Keratinocyte (primary cell): ENCODE results near the gene TRIM27. TPM values are rescaled to one million over a fixed set of nuclear protein-coding genes. Genes with fewer than 3 reads are reported as not detected.

Experiments used
- DNase-seq: peaks from one replicate; pipeline ENCODE4 v3.0.0-alpha.2; 2011; ENCODE audit warnings: low read depth, missing footprints, low spot score
- FAIRE-seq: peaks from 2 replicates; lab custom pipeline; 2011; peaks lifted over from hg19 to GRCh38; lab: Jason Lieb, UNC
- H2AFZ ChIP-seq: 2 replicates; pipeline ENCODE4 v1.6.0; 2012; ENCODE audit warnings: low read length, control low read depth, inconsistent platforms; ENCODE audit not compliant: control insufficient read depth
- H3K27ac ChIP-seq: 2 replicates; pipeline ENCODE4 v1.5.1; 2011; ENCODE audit warnings: low read length; ENCODE audit not compliant: control insufficient read depth, insufficient read depth
- H3K27me3 ChIP-seq: 3 replicates; pipeline ENCODE4 v1.6.0; 2011; ENCODE audit warnings: low read length; ENCODE audit not compliant: control insufficient read depth, insufficient read depth; ENCODE audit errors: extremely low read depth
- H3K36me3 ChIP-seq, 2 experiments: 2 replicates in 1 of 2; 3 replicates in 1 of 2; pipeline ENCODE4 v1.5.1; 2011; ENCODE audit warnings: low read length in 2 of 2, mild to moderate bottlenecking in 1 of 2; ENCODE audit not compliant: control insufficient read depth in 2 of 2, insufficient read depth in 2 of 2; ENCODE audit errors: extremely low read depth in 1 of 2
- H3K4me1 ChIP-seq: 3 replicates; pipeline ENCODE4 v1.5.1; 2011; ENCODE audit warnings: low read length; ENCODE audit not compliant: control insufficient read depth, insufficient read depth; ENCODE audit errors: extremely low read depth
- H3K4me2 ChIP-seq: 3 replicates; pipeline ENCODE4 v1.6.0; 2011; ENCODE audit warnings: low read depth, low read length; ENCODE audit not compliant: control insufficient read depth, insufficient read depth; ENCODE audit errors: extremely low read depth
- H3K4me3 ChIP-seq, 3 experiments: fragments of 200-600 bp in 1 of 3; sonication (generic) in 1 of 3; 2 replicates in 2 of 3; 3 replicates in 1 of 3; pipeline ENCODE4 v1.5.1; 2011 to 2016; ENCODE audit warnings: low read length in 3 of 3, mild to moderate bottlenecking in 3 of 3, control low read depth in 2 of 3, inconsistent platforms in 1 of 3, low read depth in 1 of 3, mixed read lengths in 1 of 3, mixed run types in 1 of 3, moderate library complexity in 1 of 3; ENCODE audit not compliant: control insufficient read depth in 2 of 3, insufficient read depth in 2 of 3; ENCODE audit errors: extremely low read depth in 1 of 3
- H3K79me2 ChIP-seq: 2 replicates; pipeline ENCODE4 v1.6.0; 2012; ENCODE audit warnings: low read length; ENCODE audit not compliant: control insufficient read depth, insufficient read depth
- H3K9ac ChIP-seq: 3 replicates; pipeline ENCODE4 v1.6.0; 2011; ENCODE audit warnings: low read length; ENCODE audit not compliant: control insufficient read depth, insufficient read depth; ENCODE audit errors: extremely low read depth
- H3K9me1 ChIP-seq: 3 replicates; pipeline ENCODE4 v1.6.0; 2011; ENCODE audit warnings: low read length; ENCODE audit not compliant: control insufficient read depth, insufficient read depth; ENCODE audit errors: extremely low read depth
- H3K9me3 ChIP-seq: 2 replicates; pipeline ENCODE4 v1.5.1; 2012; ENCODE audit warnings: low read depth, low read length; ENCODE audit not compliant: control insufficient read depth
- H4K20me1 ChIP-seq: 3 replicates; pipeline ENCODE4 v1.6.0; 2011; ENCODE audit warnings: low read length; ENCODE audit not compliant: control insufficient read depth, insufficient read depth; ENCODE audit errors: extremely low read depth
- CTCF ChIP-seq, 3 experiments: IDR thresholded peaks in 1 of 3; conservative IDR thresholded peaks in 1 of 3; optimal IDR thresholded peaks in 1 of 3; 2 replicates in 2 of 3; 3 replicates in 1 of 3; pipeline versions ENCODE3 to v1.5.1; 2011; ENCODE audit warnings: low read length in 3 of 3, mild to moderate bottlenecking in 3 of 3, moderate library complexity in 2 of 3, control low read depth in 1 of 3, inconsistent platforms in 1 of 3; ENCODE audit not compliant: insufficient read depth in 2 of 3; ENCODE audit errors: extremely low read depth in 1 of 3
- EZH2 ChIP-seq: IDR thresholded peaks from one replicate; pipeline ENCODE4 v1.6.1; 2012; ENCODE audit warnings: inconsistent platforms, mild to moderate bottlenecking, low read length, moderate library complexity
- dilution Hi-C: fragments of 300-500 bp; cut with MboI; formaldehyde crosslinking; loops from one replicate; pipeline ENCODE4 v1.7.0; 2020; ENCODE audit warnings: low sequenced_read_pairs; ENCODE audit not compliant: extremely low pct_ligation_motif_present
- polyA plus RNA-seq, 5 experiments: library from polyadenylated mRNA; depleted of rRNA in 3 of 5; stranded (reverse) in 3 of 5; stranded (forward) in 1 of 5; unstranded in 1 of 5; fragments of >200 nt; gene quantifications; 1 replicate in 1 of 5; 2 replicates in 3 of 5; 3 replicates in 1 of 5; pipeline versions ENCODE4 v1.2.1 to v1.2.3, GENCODE V29; 2011 to 2012; ENCODE audit warnings: missing spikeins in 2 of 5, low read depth in 1 of 5, low replicate concordance in 1 of 5

The TRIM27 gene
- polyA plus RNA-seq, 1 donor (not counting 4 experiments of a cell fraction or from before 2014, with no cell fraction given) = 47.3 TPM

- no peaks in the 10 kb centered on the region for H3K79me2 ChIP-seq
- H3K27ac ChIP-seq = no peak overlapping the region
- H4K20me1 ChIP-seq = no peaks in the 10 kb centered on the region
- no peak overlapping the region for H3K4me2 ChIP-seq
- no peaks in the 10 kb centered on the region for H3K27me3 ChIP-seq
- FAIRE-seq (no peak), DNase-seq (no peak)
- TF ChIP-seq CTCF (optimal IDR thresholded peaks at IDR 0.05 in 1 of 3, IDR thresholded peaks at IDR 0.05 in 1 of 3, conservative IDR thresholded peaks at IDR 0.05 in 1 of 3; ENCODE audit: extremely low read depth in 1 of 3, insufficient read depth in 2 of 3, low read length in 3 of 3) (no peak), EZH2 (no peak)
- H3K36me3 ChIP-seq = no peaks in the 10 kb centered on the region
- H3K9me3 ChIP-seq = no peaks in the 10 kb centered on the region
- H3K4me1 ChIP-seq = peaks cover 3% of the 10 kb centered on the region
- no peak overlapping the region for H2AFZ ChIP-seq
- H3K9me1 ChIP-seq = peaks cover 3% of the 10 kb centered on the region
- H3K4me3 ChIP-seq = no peak overlapping the region
- H3K9ac ChIP-seq = no peak overlapping the region
- dilution Hi-C loops = no loop called here
Measured at GRCh38 chr6:28871335-28872156, 52.2 kb downstream of the TRIM27 start.

GRCh38 chr6:28868873-28869272 lies 54.9 kb downstream of the TRIM27 start:
- FAIRE-seq (no peak), DNase-seq (no peak)
- dilution Hi-C loops = no loop called here
- Histone ChIP-seq H3K79me2 (no peaks in the 10 kb centered on the region), H3K4me3 (no peak overlapping the region), H3K9me1 (no peaks in the 10 kb centered on the region), H3K4me2 (no peak overlapping the region), H3K9ac (no peak overlapping the region), H4K20me1 (no peaks in the 10 kb centered on the region), H3K9me3 (no peaks in the 10 kb centered on the region), H3K27ac (no peak overlapping the region), H3K36me3 (no peaks in the 10 kb centered on the region), H3K4me1 (peaks cover 9% of the 10 kb centered on the region), H2AFZ (no peak overlapping the region), H3K27me3 (no peaks in the 10 kb centered on the region)
- TF ChIP-seq EZH2 = no peak
- no peak for TF ChIP-seq CTCF (optimal IDR thresholded peaks at IDR 0.05 in 1 of 3, IDR thresholded peaks at IDR 0.05 in 1 of 3, conservative IDR thresholded peaks at IDR 0.05 in 1 of 3; ENCODE audit: extremely low read depth in 1 of 3, insufficient read depth in 2 of 3, low read length in 3 of 3)
